SK-N-SH treated with all-trans-retinoic acid at 6 μM for 48 hours (cell line): ENCODE results near the gene DIAPH3.

Source experiments
- ATAC-seq: fragments of 200-7000 bp; cut with Tn5 transposase; 3 replicates; pipeline ENCODE4 v1.9.1; 2020; ENCODE audit warnings: mild to moderate bottlenecking, moderate library complexity
- ARNTL ChIP-seq: fragments of 450-650 bp; formaldehyde crosslinking; IDR thresholded peaks from 2 replicates; pipeline ENCODE4 v1.5.0; 2020; ENCODE audit warnings: low read depth, mild to moderate bottlenecking, moderate library complexity, borderline replicate concordance
- BACH2 ChIP-seq: fragments of 250-450 bp; sonication (Bioruptor Pico); IDR thresholded peaks from 2 replicates; pipeline ENCODE4 v1.9.0; 2021; ENCODE audit warnings: mild to moderate bottlenecking, borderline replicate concordance
- ESRRG ChIP-seq: fragments of 250-450 bp; sonication (Bioruptor Pico); IDR thresholded peaks from 2 replicates; pipeline ENCODE4 v1.6.1; 2021; ENCODE audit warnings: mild to moderate bottlenecking
- GLIS3 ChIP-seq: fragments of 250-450 bp; sonication (Bioruptor Pico); IDR thresholded peaks from 2 replicates; pipeline ENCODE4 v1.5.0; 2020; ENCODE audit warnings: mild to moderate bottlenecking, moderate library complexity
- ISL1 ChIP-seq: fragments of 250-450 bp; sonication (Bioruptor Pico); IDR thresholded peaks from 2 replicates; pipeline ENCODE4 v2.1.2; 2022; ENCODE audit warnings: mild to moderate bottlenecking, moderate library complexity
- OSR1 ChIP-seq: fragments of 250-450 bp; sonication (Bioruptor Pico); IDR thresholded peaks from 2 replicates; pipeline ENCODE4 v1.8.0; 2022; ENCODE audit warnings: moderate library complexity, mild to moderate bottlenecking, inconsistent platforms
- PPARA ChIP-seq: fragments of 250-450 bp; sonication (Bioruptor Pico); IDR thresholded peaks from 2 replicates; pipeline ENCODE4 v1.5.0; 2020; ENCODE audit warnings: mild to moderate bottlenecking, borderline replicate concordance
- RARB ChIP-seq: fragments of 250-450 bp; sonication (Bioruptor Pico); IDR thresholded peaks from 2 replicates; pipeline ENCODE4 v1.8.0; 2021; ENCODE audit warnings: mild to moderate bottlenecking, moderate library complexity
- SNAI2 ChIP-seq: fragments of 250-450 bp; sonication (Bioruptor Pico); IDR thresholded peaks from 2 replicates; pipeline ENCODE4 v1.5.0; 2020; ENCODE audit warnings: mild to moderate bottlenecking, moderate library complexity
- TCF4 ChIP-seq: fragments of 250-450 bp; sonication (Bioruptor Pico); IDR thresholded peaks from 2 replicates; pipeline ENCODE4 v1.8.0; 2021; ENCODE audit warnings: mild to moderate bottlenecking, moderate library complexity, borderline replicate concordance
- TOX ChIP-seq: fragments of 250-450 bp; sonication (Bioruptor Pico); IDR thresholded peaks from 2 replicates; pipeline ENCODE4 v1.8.0; 2021; ENCODE audit warnings: mild to moderate bottlenecking, moderate library complexity, borderline replicate concordance
- ZC3H10 ChIP-seq: fragments of 250-450 bp; sonication (Bioruptor Pico); IDR thresholded peaks from 2 replicates; pipeline ENCODE4 v1.5.1; 2021; ENCODE audit warnings: mild to moderate bottlenecking, moderate library complexity
- ZFP30 ChIP-seq: fragments of 450-650 bp; formaldehyde crosslinking; IDR thresholded peaks from 2 replicates; pipeline ENCODE4 v1.5.0; 2022; ENCODE audit warnings: mild to moderate bottlenecking, moderate library complexity
- ZNF565 ChIP-seq: fragments of 450-650 bp; formaldehyde crosslinking; conservative IDR thresholded peaks from 2 replicates; pipeline ENCODE4 v1.5.0; 2020; ENCODE audit warnings: low read depth, mild to moderate bottlenecking, moderate library complexity
- ZNF70 ChIP-seq: fragments of 450-650 bp; formaldehyde crosslinking; IDR thresholded peaks from 2 replicates; pipeline ENCODE4 v1.5.0; 2020; ENCODE audit warnings: mild to moderate bottlenecking, moderate library complexity
- ZNF8 ChIP-seq: fragments of 450-650 bp; formaldehyde crosslinking; IDR thresholded peaks from 2 replicates; pipeline ENCODE4 v1.5.0; 2020; ENCODE audit warnings: mild to moderate bottlenecking, moderate library complexity
- TF ChIP-seq, protein P1 (sequence below): fragments of 250-450 bp; sonication (Bioruptor Pico); IDR thresholded peaks from 2 replicates; pipeline ENCODE4 v1.8.0; 2020; ENCODE audit warnings: mild to moderate bottlenecking, moderate library complexity, borderline replicate concordance
- TF ChIP-seq, protein P2 (sequence below): fragments of 250-450 bp; sonication (Bioruptor Pico); IDR thresholded peaks from 2 replicates; pipeline ENCODE4 v1.5.0; 2020; ENCODE audit warnings: mild to moderate bottlenecking, moderate library complexity
- TF ChIP-seq, protein P3 (sequence below): fragments of 250-450 bp; sonication (Bioruptor Pico); IDR thresholded peaks from 2 replicates; pipeline ENCODE4 v1.5.1; 2020; ENCODE audit warnings: low read depth, mild to moderate bottlenecking, moderate library complexity
- TF ChIP-seq, protein P4 (sequence below): fragments of 250-450 bp; sonication (Bioruptor Pico); IDR thresholded peaks from 2 replicates; pipeline ENCODE4 v1.8.0; 2021; ENCODE audit warnings: low read depth, mild to moderate bottlenecking, moderate library complexity, borderline replicate concordance
- TF ChIP-seq, protein P5 (sequence below): fragments of 250-450 bp; sonication (Bioruptor Pico); IDR thresholded peaks from 2 replicates; pipeline ENCODE4 v1.5.1; 2021; ENCODE audit warnings: mild to moderate bottlenecking, moderate library complexity

DIAPH3 gene

DNA sequence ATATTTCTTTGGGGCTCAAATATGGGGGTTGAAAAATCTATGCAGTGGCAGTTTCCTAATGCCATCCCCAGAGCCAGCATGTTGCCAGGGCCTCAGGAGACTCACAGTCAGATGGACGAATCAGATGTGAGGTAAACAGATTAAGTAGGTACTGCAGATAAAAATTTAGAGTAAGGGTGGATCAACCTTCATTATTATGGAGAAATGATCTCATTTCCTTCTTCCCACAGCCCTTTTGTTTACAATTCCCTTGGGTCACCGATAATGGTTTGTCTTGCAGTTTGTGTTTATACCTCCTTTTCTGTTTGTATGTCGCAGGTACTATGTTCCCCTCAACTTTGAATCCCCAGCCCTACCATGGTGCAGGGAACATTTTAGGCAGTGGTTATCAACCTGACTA lies 20.0 kb downstream of the DIAPH3 start:
- TF ChIP-seq, protein P1, sequence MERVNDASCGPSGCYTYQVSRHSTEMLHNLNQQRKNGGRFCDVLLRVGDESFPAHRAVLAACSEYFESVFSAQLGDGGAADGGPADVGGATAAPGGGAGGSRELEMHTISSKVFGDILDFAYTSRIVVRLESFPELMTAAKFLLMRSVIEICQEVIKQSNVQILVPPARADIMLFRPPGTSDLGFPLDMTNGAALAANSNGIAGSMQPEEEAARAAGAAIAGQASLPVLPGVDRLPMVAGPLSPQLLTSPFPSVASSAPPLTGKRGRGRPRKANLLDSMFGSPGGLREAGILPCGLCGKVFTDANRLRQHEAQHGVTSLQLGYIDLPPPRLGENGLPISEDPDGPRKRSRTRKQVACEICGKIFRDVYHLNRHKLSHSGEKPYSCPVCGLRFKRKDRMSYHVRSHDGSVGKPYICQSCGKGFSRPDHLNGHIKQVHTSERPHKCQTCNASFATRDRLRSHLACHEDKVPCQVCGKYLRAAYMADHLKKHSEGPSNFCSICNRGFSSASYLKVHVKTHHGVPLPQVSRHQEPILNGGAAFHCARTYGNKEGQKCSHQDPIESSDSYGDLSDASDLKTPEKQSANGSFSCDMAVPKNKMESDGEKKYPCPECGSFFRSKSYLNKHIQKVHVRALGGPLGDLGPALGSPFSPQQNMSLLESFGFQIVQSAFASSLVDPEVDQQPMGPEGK (CRISPR knock-in tag) = no peak
- TF ChIP-seq, protein P2, sequence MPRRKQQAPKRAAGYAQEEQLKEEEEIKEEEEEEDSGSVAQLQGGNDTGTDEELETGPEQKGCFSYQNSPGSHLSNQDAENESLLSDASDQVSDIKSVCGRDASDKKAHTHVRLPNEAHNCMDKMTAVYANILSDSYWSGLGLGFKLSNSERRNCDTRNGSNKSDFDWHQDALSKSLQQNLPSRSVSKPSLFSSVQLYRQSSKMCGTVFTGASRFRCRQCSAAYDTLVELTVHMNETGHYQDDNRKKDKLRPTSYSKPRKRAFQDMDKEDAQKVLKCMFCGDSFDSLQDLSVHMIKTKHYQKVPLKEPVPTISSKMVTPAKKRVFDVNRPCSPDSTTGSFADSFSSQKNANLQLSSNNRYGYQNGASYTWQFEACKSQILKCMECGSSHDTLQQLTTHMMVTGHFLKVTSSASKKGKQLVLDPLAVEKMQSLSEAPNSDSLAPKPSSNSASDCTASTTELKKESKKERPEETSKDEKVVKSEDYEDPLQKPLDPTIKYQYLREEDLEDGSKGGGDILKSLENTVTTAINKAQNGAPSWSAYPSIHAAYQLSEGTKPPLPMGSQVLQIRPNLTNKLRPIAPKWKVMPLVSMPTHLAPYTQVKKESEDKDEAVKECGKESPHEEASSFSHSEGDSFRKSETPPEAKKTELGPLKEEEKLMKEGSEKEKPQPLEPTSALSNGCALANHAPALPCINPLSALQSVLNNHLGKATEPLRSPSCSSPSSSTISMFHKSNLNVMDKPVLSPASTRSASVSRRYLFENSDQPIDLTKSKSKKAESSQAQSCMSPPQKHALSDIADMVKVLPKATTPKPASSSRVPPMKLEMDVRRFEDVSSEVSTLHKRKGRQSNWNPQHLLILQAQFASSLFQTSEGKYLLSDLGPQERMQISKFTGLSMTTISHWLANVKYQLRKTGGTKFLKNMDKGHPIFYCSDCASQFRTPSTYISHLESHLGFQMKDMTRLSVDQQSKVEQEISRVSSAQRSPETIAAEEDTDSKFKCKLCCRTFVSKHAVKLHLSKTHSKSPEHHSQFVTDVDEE (CRISPR knock-in tag) = no peak
- TF ChIP-seq ZC3H10 (CRISPR knock-in tag) = no peak
- no peak for TF ChIP-seq ZNF70 (CRISPR knock-in tag)
- no peak for TF ChIP-seq ARNTL (CRISPR knock-in tag)
- no peak for TF ChIP-seq TCF4 (CRISPR knock-in tag)
- no peak for TF ChIP-seq OSR1 (CRISPR knock-in tag)
- TF ChIP-seq, all 23 proteins: peak for 0
- ATAC-seq = no peak

DNA sequence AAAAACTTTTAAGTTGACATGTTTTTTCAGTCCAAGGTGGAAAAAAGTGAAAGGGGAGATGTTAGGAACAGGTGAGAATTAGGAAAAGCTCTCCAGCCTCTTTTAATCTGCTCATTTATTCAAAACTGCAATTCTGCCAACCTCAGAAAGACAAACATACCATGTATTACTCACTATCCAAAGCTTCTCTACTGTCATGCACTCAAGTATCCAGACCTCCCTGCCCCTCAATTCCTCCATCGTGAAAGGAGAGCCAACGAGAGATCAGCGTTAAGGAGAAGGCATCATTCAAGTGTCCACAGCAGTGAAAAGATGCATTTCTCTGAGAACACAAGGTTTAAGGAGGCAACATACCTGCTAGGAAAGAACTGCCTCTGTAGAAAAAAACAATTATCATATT lies 24.5 kb downstream of the DIAPH3 start:
- ATAC-seq = no peak; the same call in 2 of the 3 replicates

DNA sequence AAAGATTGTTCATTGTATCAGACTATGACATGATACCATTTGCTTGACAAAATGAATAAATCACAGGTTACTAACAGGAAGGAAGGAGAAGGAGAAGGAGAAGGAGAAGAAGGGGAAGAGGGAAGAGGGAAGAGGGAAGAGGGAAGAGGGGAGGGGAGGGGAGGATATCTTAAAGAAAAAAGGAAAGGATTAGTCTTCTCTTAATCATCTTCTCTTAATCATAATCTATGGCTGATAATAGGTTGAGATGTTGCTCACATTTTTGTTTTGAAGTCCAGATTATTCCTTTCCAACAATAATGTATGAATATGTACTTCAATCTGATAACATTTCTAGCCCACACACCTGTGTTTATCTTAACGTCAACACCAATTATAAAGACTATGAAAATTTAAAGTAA lies 25.1 kb downstream of the DIAPH3 start:
- TF ChIP-seq PPARA = no peak
- TF ChIP-seq SNAI2 (CRISPR knock-in tag) = no peak
- TF ChIP-seq, protein P1 (CRISPR knock-in tag) = no peak
- no peak for TF ChIP-seq OSR1 (CRISPR knock-in tag)
- no peak for TF ChIP-seq ZFP30
- no peak for TF ChIP-seq TOX (CRISPR knock-in tag)
- TF ChIP-seq ZNF8 (CRISPR knock-in tag) = no peak
- no peak for TF ChIP-seq RARB (CRISPR knock-in tag)
- no peak for TF ChIP-seq ZC3H10 (CRISPR knock-in tag)
- TF ChIP-seq GLIS3 (CRISPR knock-in tag) = no peak
- no peak for TF ChIP-seq BACH2 (CRISPR knock-in tag)
- no peak for ATAC-seq

More for the DNA sequence above, 24.5 kb downstream of the DIAPH3 start:
- no peak for TF ChIP-seq ZNF565 (CRISPR knock-in tag)
- TF ChIP-seq GLIS3 (CRISPR knock-in tag) = no peak
- no peak for TF ChIP-seq ZFP30
- no peak for TF ChIP-seq ZNF70 (CRISPR knock-in tag)
- no peak for TF ChIP-seq TOX (CRISPR knock-in tag)
- no peak for TF ChIP-seq RARB (CRISPR knock-in tag)
- TF ChIP-seq ZNF8 (CRISPR knock-in tag) = no peak
- no peak for TF ChIP-seq ARNTL (CRISPR knock-in tag)
- TF ChIP-seq, protein P3, sequence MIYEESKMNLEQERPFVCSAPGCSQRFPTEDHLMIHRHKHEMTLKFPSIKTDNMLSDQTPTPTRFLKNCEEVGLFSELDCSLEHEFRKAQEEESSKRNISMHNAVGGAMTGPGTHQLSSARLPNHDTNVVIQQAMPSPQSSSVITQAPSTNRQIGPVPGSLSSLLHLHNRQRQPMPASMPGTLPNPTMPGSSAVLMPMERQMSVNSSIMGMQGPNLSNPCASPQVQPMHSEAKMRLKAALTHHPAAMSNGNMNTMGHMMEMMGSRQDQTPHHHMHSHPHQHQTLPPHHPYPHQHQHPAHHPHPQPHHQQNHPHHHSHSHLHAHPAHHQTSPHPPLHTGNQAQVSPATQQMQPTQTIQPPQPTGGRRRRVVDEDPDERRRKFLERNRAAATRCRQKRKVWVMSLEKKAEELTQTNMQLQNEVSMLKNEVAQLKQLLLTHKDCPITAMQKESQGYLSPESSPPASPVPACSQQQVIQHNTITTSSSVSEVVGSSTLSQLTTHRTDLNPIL (CRISPR knock-in tag) = no peak

DNA sequence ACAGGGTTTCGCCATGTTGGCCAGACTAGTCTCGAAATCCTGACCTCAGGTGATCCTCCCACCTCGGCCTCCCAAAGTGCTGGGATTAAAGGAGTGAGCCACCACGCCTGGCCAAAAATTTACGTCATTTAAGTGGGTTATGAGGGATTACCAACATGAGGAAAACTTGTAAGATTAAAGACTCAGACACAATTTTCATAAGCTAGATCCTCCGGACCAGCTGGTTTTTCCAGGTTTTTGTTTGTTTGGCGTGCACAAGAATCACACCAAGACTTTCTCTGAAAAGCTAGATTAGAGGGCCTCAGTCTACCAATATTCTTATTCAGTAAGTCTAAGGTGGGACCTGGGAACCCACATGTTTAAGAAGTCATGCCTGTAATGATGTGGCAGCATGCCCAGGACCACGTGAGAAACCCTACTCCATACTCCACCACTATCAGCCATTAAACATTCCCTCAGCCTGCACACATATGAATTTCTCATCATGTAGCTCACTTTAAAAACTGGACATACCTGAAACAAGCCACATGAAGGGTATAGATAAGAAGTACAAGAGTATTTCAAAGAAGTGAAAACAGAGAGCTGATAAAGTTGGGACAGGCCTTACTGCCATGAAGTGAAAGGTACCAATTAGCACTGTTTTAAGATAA lies 25.7 kb downstream of the DIAPH3 start:
- TF ChIP-seq TCF4 (CRISPR knock-in tag) (no peak), ISL1 (CRISPR knock-in tag) (no peak), ZFP30 (no peak), RARB (CRISPR knock-in tag) (no peak), ZNF565 (CRISPR knock-in tag) (no peak), ESRRG (CRISPR knock-in tag) (no peak), ARNTL (CRISPR knock-in tag) (no peak), BACH2 (CRISPR knock-in tag) (no peak), ZC3H10 (CRISPR knock-in tag) (no peak)
- TF ChIP-seq, protein P4, sequence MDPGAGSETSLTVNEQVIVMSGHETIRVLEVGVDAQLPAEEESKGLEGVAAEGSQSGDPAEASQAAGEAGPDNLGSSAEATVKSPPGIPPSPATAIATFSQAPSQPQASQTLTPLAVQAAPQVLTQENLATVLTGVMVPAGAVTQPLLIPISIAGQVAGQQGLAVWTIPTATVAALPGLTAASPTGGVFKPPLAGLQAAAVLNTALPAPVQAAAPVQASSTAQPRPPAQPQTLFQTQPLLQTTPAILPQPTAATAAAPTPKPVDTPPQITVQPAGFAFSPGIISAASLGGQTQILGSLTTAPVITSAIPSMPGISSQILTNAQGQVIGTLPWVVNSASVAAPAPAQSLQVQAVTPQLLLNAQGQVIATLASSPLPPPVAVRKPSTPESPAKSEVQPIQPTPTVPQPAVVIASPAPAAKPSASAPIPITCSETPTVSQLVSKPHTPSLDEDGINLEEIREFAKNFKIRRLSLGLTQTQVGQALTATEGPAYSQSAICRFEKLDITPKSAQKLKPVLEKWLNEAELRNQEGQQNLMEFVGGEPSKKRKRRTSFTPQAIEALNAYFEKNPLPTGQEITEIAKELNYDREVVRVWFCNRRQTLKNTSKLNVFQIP (CRISPR knock-in tag) = no peak
- TF ChIP-seq, protein P1 (CRISPR knock-in tag) = no peak
- TF ChIP-seq, protein P5, sequence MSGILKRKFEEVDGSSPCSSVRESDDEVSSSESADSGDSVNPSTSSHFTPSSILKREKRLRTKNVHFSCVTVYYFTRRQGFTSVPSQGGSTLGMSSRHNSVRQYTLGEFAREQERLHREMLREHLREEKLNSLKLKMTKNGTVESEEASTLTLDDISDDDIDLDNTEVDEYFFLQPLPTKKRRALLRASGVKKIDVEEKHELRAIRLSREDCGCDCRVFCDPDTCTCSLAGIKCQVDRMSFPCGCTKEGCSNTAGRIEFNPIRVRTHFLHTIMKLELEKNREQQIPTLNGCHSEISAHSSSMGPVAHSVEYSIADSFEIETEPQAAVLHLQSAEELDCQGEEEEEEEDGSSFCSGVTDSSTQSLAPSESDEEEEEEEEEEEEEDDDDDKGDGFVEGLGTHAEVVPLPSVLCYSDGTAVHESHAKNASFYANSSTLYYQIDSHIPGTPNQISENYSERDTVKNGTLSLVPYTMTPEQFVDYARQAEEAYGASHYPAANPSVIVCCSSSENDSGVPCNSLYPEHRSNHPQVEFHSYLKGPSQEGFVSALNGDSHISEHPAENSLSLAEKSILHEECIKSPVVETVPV (CRISPR knock-in tag) = no peak
- ATAC-seq = no peak
